Uterus (tissue), 4 donors: ENCODE results near the gene DIAPH3. TPM values are rescaled to one million over a fixed set of nuclear protein-coding genes. Genes with fewer than 3 reads are reported as not detected.

ENCODE experiments used
- DNase-seq, 2 donors: peaks; one replicate each; pipeline ENCODE4 v3.0.0-alpha.2; 2019 to 2020
- H3K27ac ChIP-seq, 2 donors: fragments of 200-600 bp; sonication (generic); 1 replicate in 1 of 2; 2 replicates in 1 of 2; pipeline ENCODE4 v1.5.1; 2016 to 2018
- H3K27me3 ChIP-seq, 2 donors: fragments of 200-600 bp; sonication (generic); one replicate each; pipeline ENCODE4 v1.5.1; 2018 to 2019; ENCODE audit warnings: control low read depth in 1 of 2
- H3K36me3 ChIP-seq, 2 donors: fragments of 200-600 bp; sonication (generic); one replicate each; pipeline ENCODE4 v1.5.1; 2019; ENCODE audit warnings: control low read depth in 1 of 2
- H3K4me1 ChIP-seq, 2 donors: fragments of 200-600 bp; sonication (generic); one replicate each; pipeline ENCODE4 v1.5.1; 2018 to 2019; ENCODE audit warnings: control low read depth in 1 of 2
- H3K4me3 ChIP-seq, 2 donors: fragments of 200-600 bp; sonication (generic); 1 replicate in 1 of 2; 2 replicates in 1 of 2; pipeline ENCODE4 v1.5.1; 2018 to 2019; ENCODE audit warnings: mild to moderate bottlenecking in 1 of 2
- H3K9me3 ChIP-seq, 2 donors: fragments of 200-600 bp; sonication (generic); one replicate each; pipeline ENCODE4 v1.5.1; 2019; ENCODE audit warnings: control low read depth in 1 of 2
- CTCF ChIP-seq, 4 experiments: fragments of 200-600 bp in 2 of 4; fragments of 450-650 bp in 2 of 4; sonication (generic) in 2 of 4; IDR thresholded peaks; one replicate each; pipeline ENCODE4 v1.5.1; 2016 to 2019; ENCODE audit warnings: antibody characterized with exemption in 4 of 4, mild to moderate bottlenecking in 2 of 4, moderate library complexity in 1 of 4
- POLR2A ChIP-seq, 2 donors: fragments of 450-650 bp; IDR thresholded peaks; one replicate each; pipeline ENCODE4 v1.6.1; 2016; ENCODE audit warnings: antibody characterized with exemption in 2 of 2, mild to moderate bottlenecking in 1 of 2, moderate library complexity in 1 of 2
- intact Hi-C: fragments of 100-400 bp; cut with DNase I; formaldehyde crosslinking; loops from one replicate; pipeline ENCODE4 v1.15.1; 2023; ENCODE audit warnings: low total_unique reads
- total RNA-seq, 4 donors: library from RNA; depleted of rRNA in 3 of 4; stranded (reverse); fragments of >200 nt in 3 of 4; gene quantifications; one replicate each; pipeline versions ENCODE4 v1.1.0 to v1.2.4, GENCODE V29; 2014 to 2023
- donor health status: DM: yes; HTN: yes; CAD: no.

Gene DIAPH3
- total RNA-seq, 4 donors from 2014 or later: 11.4 TPM; not detected in 3

- intact Hi-C loops: no loop called here
- Histone ChIP-seq H3K4me3 (no peak overlapping the region), H3K4me1 (no peaks in the 10 kb centered on the region), H3K9me3 (no peaks in the 10 kb centered on the region), H3K36me3 (no peaks in the 10 kb centered on the region), H3K27ac (no peak overlapping the region), H3K27me3 (no peaks in the 10 kb centered on the region)
- TF ChIP-seq POLR2A (IDR thresholded peaks at IDR 0.05): no peak
- TF ChIP-seq CTCF (IDR thresholded peaks at IDR 0.05): no peak
- no peak for DNase-seq
Observed at GRCh38 chr13:59880468-59880867, 283.3 kb downstream of the DIAPH3 start.

- Histone ChIP-seq H3K4me3 (no peak overlapping the region), H3K27ac (no peak overlapping the region), H3K4me1 (no peaks in the 10 kb centered on the region), H3K36me3 (no peaks in the 10 kb centered on the region), H3K9me3 (no peaks in the 10 kb centered on the region), H3K27me3 (no peaks in the 10 kb centered on the region)
- DNase-seq: no peak
- intact Hi-C loops: no loop called here
- TF ChIP-seq CTCF (IDR thresholded peaks at IDR 0.05) (no peak), POLR2A (IDR thresholded peaks at IDR 0.05) (no peak)
Observed at GRCh38 chr13:59879281-59879680, 284.4 kb downstream of the DIAPH3 start.

- DNase-seq: no peak
- Histone ChIP-seq H3K27ac (no peak overlapping the region), H3K27me3 (no peaks in the 10 kb centered on the region), H3K36me3 (no peaks in the 10 kb centered on the region), H3K4me3 (no peak overlapping the region), H3K9me3 (no peaks in the 10 kb centered on the region), H3K4me1 (no peaks in the 10 kb centered on the region)
- intact Hi-C loops: no loop called here
- TF ChIP-seq POLR2A (IDR thresholded peaks at IDR 0.05) (no peak), CTCF (IDR thresholded peaks at IDR 0.05) (no peak)
Observed at GRCh38 chr13:59877933-59878332, 285.8 kb downstream of the DIAPH3 start.

DNA sequence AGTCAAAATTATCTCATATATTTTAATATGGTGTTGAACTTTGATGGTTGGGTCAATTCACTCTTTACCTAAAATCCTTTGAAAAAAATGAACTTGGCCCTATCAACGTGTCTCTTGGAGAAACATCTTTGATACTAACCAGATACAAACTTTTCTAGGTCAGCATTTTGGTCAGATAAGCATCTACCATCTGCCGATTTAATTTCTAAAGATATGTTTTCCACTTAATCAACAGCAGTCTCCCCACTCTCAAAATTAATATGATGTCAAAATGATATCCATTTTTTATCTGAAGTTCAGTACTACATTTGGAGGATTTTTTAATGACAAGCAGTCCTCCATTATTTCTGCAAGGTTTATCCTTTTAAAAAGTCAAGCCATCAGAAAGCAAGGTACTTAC is 288.8 kb downstream of the DIAPH3 start:
- H3K4me3 ChIP-seq: no peak overlapping the region
- H3K36me3 ChIP-seq: no peaks in the 10 kb centered on the region
- no peak for TF ChIP-seq POLR2A (IDR thresholded peaks at IDR 0.05)
- no peak for TF ChIP-seq CTCF (IDR thresholded peaks at IDR 0.05)
- intact Hi-C loops: no loop called here
- H3K27ac ChIP-seq: no peak overlapping the region
- no peaks in the 10 kb centered on the region for H3K9me3 ChIP-seq
- DNase-seq: no peak
- H3K4me1 ChIP-seq: no peaks in the 10 kb centered on the region
- H3K27me3 ChIP-seq: no peaks in the 10 kb centered on the region

GRCh38 chr13:59873856-59874255 is 289.9 kb downstream of the DIAPH3 start:
- TF ChIP-seq CTCF (IDR thresholded peaks at IDR 0.05) (no peak), POLR2A (IDR thresholded peaks at IDR 0.05) (no peak)
- intact Hi-C loops: no loop called here

More at GRCh38 chr13:59873856-59874255, 289.9 kb downstream of the DIAPH3 start:
- no peaks in the 10 kb centered on the region for H3K36me3 ChIP-seq
- H3K27me3 ChIP-seq: no peaks in the 10 kb centered on the region
- no peak overlapping the region for H3K27ac ChIP-seq
- no peaks in the 10 kb centered on the region for H3K9me3 ChIP-seq
- no peaks in the 10 kb centered on the region for H3K4me1 ChIP-seq
- H3K4me3 ChIP-seq: no peak overlapping the region
- DNase-seq: no peak
